Breast epithelium (tissue), 4 donors: Measurements from ENCODE around the gene PPP1R15A. TPM values are rescaled to one million over a fixed set of nuclear protein-coding genes. Genes with fewer than 3 reads are reported as not detected.
"Not testable (repeated sequence)": the region's sequence is repeated elsewhere in the genome, so short reads cannot be mapped to it uniquely, and the experiment has no call there.

Source experiments
- DNase-seq, 2 donors: peaks; one replicate each; pipeline ENCODE4 v3.0.0-alpha.2; 2019; ENCODE audit warnings: low spot score in 2 of 2
- H3K27ac ChIP-seq, 2 donors: fragments of 200-600 bp; sonication (generic) in 1 of 2; one replicate each; pipeline ENCODE4 v1.5.1; 2016 to 2019; ENCODE audit warnings: mild to moderate bottlenecking in 1 of 2
- H3K27me3 ChIP-seq, 2 donors: fragments of 200-600 bp; sonication (generic) in 1 of 2; one replicate each; pipeline versions ENCODE4 v1.5.1 to v1.6.0; 2017 to 2019; ENCODE audit warnings: control low read depth in 1 of 2, mild to moderate bottlenecking in 1 of 2
- H3K36me3 ChIP-seq: fragments of 200-600 bp; one replicate; pipeline ENCODE4 v1.5.1; 2019
- H3K4me1 ChIP-seq, 2 donors: fragments of 200-600 bp; sonication (generic); one replicate each; pipeline ENCODE4 v1.5.1; 2016 to 2019; ENCODE audit warnings: control low read depth in 1 of 2
- H3K4me3 ChIP-seq, 3 donors: fragments of 200-600 bp; sonication (generic); 1 replicate in 2 of 3; 2 replicates in 1 of 3; pipeline ENCODE4 v1.5.1; 2016 to 2019; ENCODE audit warnings: mild to moderate bottlenecking in 3 of 3, moderate library complexity in 2 of 3
- H3K9me3 ChIP-seq, 2 donors: fragments of 200-600 bp; sonication (generic) in 1 of 2; one replicate each; pipeline ENCODE4 v1.5.1; 2016 to 2019; ENCODE audit warnings: control low read depth in 1 of 2
- POLR2A ChIP-seq: fragments of 450-650 bp; IDR thresholded peaks from one replicate; pipeline ENCODE4 v1.6.1; 2016; ENCODE audit warnings: antibody characterized with exemption, mild to moderate bottlenecking, moderate library complexity
- POLR2AphosphoS5 ChIP-seq, 3 donors: sonication (generic); formaldehyde crosslinking; IDR thresholded peaks; one replicate each; pipeline ENCODE4 v1.6.1; 2017; ENCODE audit warnings: antibody characterized with exemption in 3 of 3
- intact Hi-C: fragments of 100-400 bp; cut with DNase I; formaldehyde crosslinking; loops from one replicate; pipeline ENCODE4 v1.15.1; 2023; ENCODE audit warnings: low total_unique reads
- total RNA-seq, 3 donors: library from RNA; depleted of rRNA; stranded (reverse); fragments of >200 nt; gene quantifications; one replicate each; pipeline ENCODE4 v1.1.0, GENCODE V29; 2016
- TF ChIP-seq, protein P1 (sequence below), 3 donors: fragments of 450-650 bp; IDR thresholded peaks; one replicate each; pipeline ENCODE4 v1.5.1; 2016 to 2017; ENCODE audit warnings: antibody characterized with exemption in 3 of 3, mild to moderate bottlenecking in 3 of 3, moderate library complexity in 3 of 3

Gene PPP1R15A
- total RNA-seq, 3 donors from 2014 or later: 59.6 to 74.2 (median 65.4) TPM

DNA sequence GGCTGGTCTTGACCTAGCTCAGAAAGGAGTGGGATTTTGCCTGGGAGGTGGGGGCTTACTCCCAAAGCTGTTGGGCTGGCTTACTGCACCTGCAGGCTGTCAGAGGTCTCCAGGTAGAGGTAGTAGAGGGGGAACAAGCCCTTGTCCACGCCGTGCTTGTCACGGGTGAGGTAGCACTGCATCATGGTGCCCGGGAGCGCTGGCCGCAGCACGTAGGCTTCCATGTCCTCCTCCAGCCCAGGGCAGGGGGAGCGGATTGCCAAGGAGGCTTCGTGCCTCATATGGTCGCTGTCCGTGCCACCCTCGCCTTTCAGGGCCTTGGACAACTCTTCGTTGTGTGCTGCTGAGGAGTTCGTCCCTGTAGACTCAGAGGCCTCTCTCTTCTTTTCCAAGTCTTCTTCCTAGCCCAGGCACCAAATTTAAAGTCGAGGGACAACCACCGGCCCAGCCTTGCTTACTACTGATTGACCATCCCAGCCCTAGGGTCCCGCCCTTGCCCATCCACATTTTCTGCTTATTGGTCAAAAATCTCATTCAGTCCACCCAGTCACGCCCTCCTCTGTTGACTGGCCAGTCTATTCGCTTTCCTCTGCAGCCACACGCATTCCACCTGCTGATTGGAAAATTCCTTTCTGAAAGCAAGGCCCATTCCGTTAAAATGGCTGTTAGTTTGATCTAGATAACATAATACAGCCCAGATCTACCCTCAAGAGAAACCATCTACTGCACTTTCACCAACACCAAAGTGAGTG, 15.8 kb downstream of the PPP1R15A start:
- no peak for TF ChIP-seq POLR2A
- TF ChIP-seq, protein P1, sequence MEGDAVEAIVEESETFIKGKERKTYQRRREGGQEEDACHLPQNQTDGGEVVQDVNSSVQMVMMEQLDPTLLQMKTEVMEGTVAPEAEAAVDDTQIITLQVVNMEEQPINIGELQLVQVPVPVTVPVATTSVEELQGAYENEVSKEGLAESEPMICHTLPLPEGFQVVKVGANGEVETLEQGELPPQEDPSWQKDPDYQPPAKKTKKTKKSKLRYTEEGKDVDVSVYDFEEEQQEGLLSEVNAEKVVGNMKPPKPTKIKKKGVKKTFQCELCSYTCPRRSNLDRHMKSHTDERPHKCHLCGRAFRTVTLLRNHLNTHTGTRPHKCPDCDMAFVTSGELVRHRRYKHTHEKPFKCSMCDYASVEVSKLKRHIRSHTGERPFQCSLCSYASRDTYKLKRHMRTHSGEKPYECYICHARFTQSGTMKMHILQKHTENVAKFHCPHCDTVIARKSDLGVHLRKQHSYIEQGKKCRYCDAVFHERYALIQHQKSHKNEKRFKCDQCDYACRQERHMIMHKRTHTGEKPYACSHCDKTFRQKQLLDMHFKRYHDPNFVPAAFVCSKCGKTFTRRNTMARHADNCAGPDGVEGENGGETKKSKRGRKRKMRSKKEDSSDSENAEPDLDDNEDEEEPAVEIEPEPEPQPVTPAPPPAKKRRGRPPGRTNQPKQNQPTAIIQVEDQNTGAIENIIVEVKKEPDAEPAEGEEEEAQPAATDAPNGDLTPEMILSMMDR (IDR thresholded peaks at IDR 0.05): no peak
- TF ChIP-seq POLR2AphosphoS5 (IDR thresholded peaks at IDR 0.05): no peak
- H3K4me3 ChIP-seq: no peak overlapping the region
- intact Hi-C loops: no loop called here
- H3K27me3 ChIP-seq: no peaks in the 10 kb centered on the region
- no peak for DNase-seq
- H3K4me1 ChIP-seq: no peaks in the 10 kb centered on the region
- no peaks in the 10 kb centered on the region for H3K36me3 ChIP-seq
- no peaks in the 10 kb centered on the region for H3K9me3 ChIP-seq
- no peak overlapping the region for H3K27ac ChIP-seq

DNA sequence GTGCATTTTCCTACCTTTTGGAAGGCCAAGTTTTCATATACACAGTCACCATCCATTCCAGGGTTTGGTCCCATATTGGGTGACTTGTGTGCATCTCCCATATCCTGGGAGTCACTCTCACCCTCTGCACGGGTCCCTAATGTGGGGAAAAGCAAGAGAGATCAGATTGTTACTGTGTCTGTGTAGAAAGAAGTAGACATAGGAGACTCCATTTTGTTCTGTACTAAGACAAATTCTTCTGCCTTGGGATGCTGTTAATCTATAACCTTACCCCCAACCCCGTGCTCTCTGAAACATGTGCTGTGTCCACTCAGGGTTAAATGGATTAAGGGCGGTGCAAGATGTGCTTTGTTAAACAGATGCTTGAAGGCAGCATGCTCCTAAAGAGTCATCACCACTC, 17.3 kb downstream of the PPP1R15A start:
- H3K9me3 ChIP-seq, DNase-seq, intact Hi-C loops, H3K27me3 ChIP-seq, H3K4me3 ChIP-seq, H3K36me3 ChIP-seq, H3K4me1 ChIP-seq, H3K27ac ChIP-seq: not testable (repeated sequence)

DNA sequence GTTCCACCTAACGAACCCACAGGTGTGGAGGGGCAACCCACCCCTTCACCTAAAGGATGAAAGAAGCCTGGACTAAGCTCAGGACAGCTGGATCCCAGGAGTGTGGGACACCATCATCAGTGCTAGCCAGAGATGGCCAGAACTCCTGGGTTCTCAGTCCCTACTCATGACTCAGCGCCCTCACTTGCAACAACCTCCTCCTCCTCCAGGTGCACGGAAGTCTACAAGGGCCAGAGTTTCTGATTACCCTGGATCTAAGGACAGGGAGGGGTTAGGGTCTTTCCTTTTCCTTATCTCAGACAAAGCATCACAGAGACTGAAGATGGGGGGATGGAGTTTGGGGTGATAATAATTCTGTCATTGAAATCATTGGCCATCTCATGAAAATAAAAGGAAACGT, 18.3 kb downstream of the PPP1R15A start:
- intact Hi-C loops: no loop called here
- TF ChIP-seq POLR2A (no peak), POLR2AphosphoS5 (IDR thresholded peaks at IDR 0.05) (no peak)
- TF ChIP-seq, protein P1 (IDR thresholded peaks at IDR 0.05): no peak
- Histone ChIP-seq H3K4me3 (no peak overlapping the region), H3K9me3 (no peaks in the 10 kb centered on the region), H3K4me1 (no peaks in the 10 kb centered on the region), H3K36me3 (no peaks in the 10 kb centered on the region), H3K27ac (no peak overlapping the region), H3K27me3 (no peaks in the 10 kb centered on the region)
- no peak for DNase-seq

DNA sequence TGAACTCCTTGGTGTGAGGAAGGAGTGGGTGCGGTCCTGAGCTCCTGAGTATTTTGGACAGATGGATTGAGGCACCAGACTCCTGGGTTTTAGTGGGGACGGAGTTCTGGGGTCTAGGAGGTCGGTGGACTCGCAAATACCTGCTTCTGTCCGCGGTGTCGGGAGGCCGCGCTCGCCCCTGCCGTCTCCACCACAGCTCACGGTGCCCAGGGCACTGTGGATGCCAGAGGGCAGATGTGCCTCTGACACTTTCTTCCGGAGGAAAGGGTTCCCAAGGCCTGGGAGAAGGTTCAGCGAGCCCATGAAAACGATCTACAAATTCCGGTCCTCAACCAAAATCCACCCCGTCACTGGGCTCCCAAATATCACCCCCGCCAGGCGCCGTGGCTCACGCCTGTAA, 23.0 kb downstream of the PPP1R15A start:
- Histone ChIP-seq H3K9me3 (no peaks in the 10 kb centered on the region), H3K36me3 (no peaks in the 10 kb centered on the region), H3K4me1 (no peaks in the 10 kb centered on the region), H3K27ac (no peak overlapping the region), H3K4me3 (peak overlapping the region in 1 of 3 donors; percentile 67), H3K27me3 (no peaks in the 10 kb centered on the region)
- intact Hi-C loops: no loop called here
- TF ChIP-seq, protein P1 (IDR thresholded peaks at IDR 0.05): no peak
- no peak for TF ChIP-seq POLR2A
- no peak for TF ChIP-seq POLR2AphosphoS5 (IDR thresholded peaks at IDR 0.05)
- DNase-seq: no peak

DNA sequence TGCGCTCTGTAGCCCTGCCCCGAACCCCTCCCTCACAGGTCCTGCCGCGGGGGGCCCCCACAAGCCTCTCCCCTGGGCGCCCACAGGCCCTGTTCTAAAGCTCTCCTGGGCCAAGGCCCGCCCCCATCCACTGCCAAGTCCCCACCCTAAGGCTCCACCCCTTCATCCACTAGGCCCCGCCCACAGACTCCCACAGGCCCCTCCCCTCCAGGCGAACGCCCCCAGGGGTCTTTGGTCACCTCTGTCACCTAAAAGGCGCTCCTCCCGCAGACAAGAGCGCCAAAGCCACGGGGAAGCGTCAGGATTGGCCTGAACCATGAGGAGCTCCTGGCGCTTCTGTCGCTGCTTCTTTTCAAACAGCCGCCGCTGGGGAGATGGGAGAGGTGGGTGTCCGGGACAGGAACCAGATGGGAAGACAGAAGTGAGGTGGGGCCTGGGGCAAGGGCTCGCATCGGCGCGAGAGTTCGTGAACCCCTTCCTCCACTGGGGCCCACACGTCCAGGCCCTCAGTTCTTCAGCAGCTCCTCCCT, 24.0 kb downstream of the PPP1R15A start:
- peak overlapping the region; percentile 28 to 67 (median 52) for H3K4me3 ChIP-seq
- no peak for DNase-seq
- peaks cover under 1 to 6% of the 10 kb centered on the region in 2 donors for H3K4me1 ChIP-seq
- H3K36me3 ChIP-seq: no peaks in the 10 kb centered on the region
- no peaks in the 10 kb centered on the region for H3K9me3 ChIP-seq
- TF ChIP-seq POLR2AphosphoS5 (IDR thresholded peaks at IDR 0.05): peak in 1 of 3 donors; percentile 23
- TF ChIP-seq, protein P1 (IDR thresholded peaks at IDR 0.05): no peak
- peak overlapping the region; percentile 73 to 85 for H3K27ac ChIP-seq
- no peaks in the 10 kb centered on the region for H3K27me3 ChIP-seq
- intact Hi-C loops: no loop called here
